ENCODE measurements around the gene RALGPS2. TPM values are rescaled to one million over a fixed set of nuclear protein-coding genes. Genes with fewer than 3 reads are reported as not detected.

Gene RALGPS2
- total and polyA plus RNA-seq, 10 donors: 25.6 to 118 (median 77.2) TPM

DNA sequence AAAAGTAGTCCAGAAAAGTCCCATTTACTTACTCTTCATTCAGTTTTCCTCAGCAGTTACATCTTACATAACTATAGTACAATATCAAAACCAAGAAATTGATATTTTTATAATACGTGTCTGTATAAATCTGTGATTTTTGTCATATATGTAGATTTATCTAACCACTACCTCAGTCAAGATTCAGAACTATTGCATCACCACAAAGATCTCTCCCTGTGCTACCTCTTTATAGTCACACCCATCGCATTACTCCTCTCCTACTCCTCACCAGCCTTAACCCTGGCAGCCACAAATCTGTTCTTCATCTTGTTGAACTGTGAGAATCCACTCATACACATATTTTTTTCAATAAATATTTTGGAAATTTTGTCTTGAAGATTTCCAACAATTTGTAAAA is 72.5 kb downstream of the RALGPS2 start:
- TF ChIP-seq POLR2AphosphoS5 (IDR thresholded peaks at IDR 0.05) (no peak), POLR2A (IDR thresholded peaks at IDR 0.05) (no peak)
- TF ChIP-seq, protein P1, sequence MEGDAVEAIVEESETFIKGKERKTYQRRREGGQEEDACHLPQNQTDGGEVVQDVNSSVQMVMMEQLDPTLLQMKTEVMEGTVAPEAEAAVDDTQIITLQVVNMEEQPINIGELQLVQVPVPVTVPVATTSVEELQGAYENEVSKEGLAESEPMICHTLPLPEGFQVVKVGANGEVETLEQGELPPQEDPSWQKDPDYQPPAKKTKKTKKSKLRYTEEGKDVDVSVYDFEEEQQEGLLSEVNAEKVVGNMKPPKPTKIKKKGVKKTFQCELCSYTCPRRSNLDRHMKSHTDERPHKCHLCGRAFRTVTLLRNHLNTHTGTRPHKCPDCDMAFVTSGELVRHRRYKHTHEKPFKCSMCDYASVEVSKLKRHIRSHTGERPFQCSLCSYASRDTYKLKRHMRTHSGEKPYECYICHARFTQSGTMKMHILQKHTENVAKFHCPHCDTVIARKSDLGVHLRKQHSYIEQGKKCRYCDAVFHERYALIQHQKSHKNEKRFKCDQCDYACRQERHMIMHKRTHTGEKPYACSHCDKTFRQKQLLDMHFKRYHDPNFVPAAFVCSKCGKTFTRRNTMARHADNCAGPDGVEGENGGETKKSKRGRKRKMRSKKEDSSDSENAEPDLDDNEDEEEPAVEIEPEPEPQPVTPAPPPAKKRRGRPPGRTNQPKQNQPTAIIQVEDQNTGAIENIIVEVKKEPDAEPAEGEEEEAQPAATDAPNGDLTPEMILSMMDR (IDR thresholded peaks at IDR 0.05 in 8 of 11, conservative IDR thresholded peaks at IDR 0.05 in 3 of 11): no peak
- DNase-seq: no peak
- H3K27me3 ChIP-seq (replicated peaks in 1 of 7): no peaks in the 10 kb centered on the region
- 94 to 98% (median 96%) methylated on average over 2 of the region's 2 CpGs for WGBS, 5 donors
- peaks cover 0 to 11% (median 6%) of the 10 kb centered on the region in 8 donors for H3K9me3 ChIP-seq
- no peak overlapping the region for H3K4me3 ChIP-seq
- intact Hi-C loops (cut with DNase I; ENCODE audit: low total_unique reads): no loop called here
- peaks cover 0 to 38% (median 12%) of the 10 kb centered on the region in 6 donors for H3K36me3 ChIP-seq
- no peak overlapping the region for H3K27ac ChIP-seq
- H3K4me1 ChIP-seq: peaks cover 0 to 29% (median 6%) of the 10 kb centered on the region in 6 donors

DNA sequence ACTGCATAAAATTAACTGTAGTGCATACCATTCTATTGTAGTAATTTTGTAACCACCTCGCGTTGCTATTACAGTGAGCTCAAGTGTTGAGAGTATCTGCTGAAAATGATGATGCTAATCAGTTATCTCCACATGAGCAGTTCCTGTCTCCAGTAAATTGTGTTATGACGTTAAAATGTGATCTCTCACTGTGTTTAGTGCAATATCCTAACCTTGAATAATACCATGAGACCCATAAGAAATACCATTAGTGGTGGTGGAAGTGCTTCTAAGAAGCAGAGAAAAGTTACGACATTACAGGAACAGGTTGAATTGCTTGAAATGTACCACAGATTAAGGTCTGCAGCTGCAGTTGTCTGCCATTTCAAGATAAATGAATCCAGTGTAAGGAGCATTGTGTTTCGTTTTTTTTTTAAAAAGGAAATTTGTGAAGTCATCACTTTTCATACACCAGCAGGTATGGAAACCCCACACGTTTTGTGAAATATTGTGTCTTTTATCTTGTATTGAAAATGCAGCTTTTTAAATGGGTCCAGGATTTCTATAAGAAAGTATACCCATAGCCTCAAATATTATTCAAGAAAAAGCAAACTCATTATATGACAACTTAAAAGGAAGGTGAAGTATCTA is 73.3 kb downstream of the RALGPS2 start:
- H3K27ac ChIP-seq: no peak overlapping the region
- peaks cover 0 to 11% (median 6%) of the 10 kb centered on the region in 8 donors for H3K9me3 ChIP-seq
- no peak for DNase-seq
- no peak overlapping the region for H3K4me3 ChIP-seq
- no peaks in the 10 kb centered on the region for H3K27me3 ChIP-seq (replicated peaks in 1 of 7)
- H3K36me3 ChIP-seq: peaks cover 0 to 38% (median 12%) of the 10 kb centered on the region in 6 donors
- WGBS, 5 donors: 86 to 94% (median 92%) methylated on average over 6 of the region's 6 CpGs
- peaks cover 0 to 29% (median 6%) of the 10 kb centered on the region in 6 donors for H3K4me1 ChIP-seq
- TF ChIP-seq, protein P1 (IDR thresholded peaks at IDR 0.05 in 8 of 11, conservative IDR thresholded peaks at IDR 0.05 in 3 of 11): no peak
- TF ChIP-seq POLR2A (IDR thresholded peaks at IDR 0.05) (no peak), POLR2AphosphoS5 (IDR thresholded peaks at IDR 0.05) (no peak)
- intact Hi-C loops (cut with DNase I; ENCODE audit: low total_unique reads): no loop called here

DNA sequence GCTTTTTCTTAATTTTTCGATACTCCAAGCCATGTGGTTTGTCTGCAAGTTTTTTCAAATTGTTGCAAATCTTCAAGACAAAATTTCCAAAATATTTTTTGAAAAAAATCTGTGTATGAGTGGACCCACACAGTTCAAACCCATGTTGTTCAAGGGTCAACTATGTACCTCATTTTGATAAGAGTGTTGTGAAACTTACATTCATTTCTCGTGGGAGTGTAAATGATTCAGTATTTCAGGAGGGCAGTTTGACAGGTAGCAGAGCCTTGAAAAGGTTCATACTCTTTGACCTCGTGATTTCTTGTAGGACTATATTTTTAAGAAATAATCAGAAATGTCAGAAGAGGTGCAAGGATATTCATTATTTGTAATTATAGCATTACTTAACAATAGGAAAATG is 77.8 kb downstream of the RALGPS2 start:
- no peaks in the 10 kb centered on the region for H3K4me1 ChIP-seq
- TF ChIP-seq, protein P1 (IDR thresholded peaks at IDR 0.05 in 8 of 11, conservative IDR thresholded peaks at IDR 0.05 in 3 of 11): no peak
- TF ChIP-seq POLR2AphosphoS5 (IDR thresholded peaks at IDR 0.05): no peak
- no peak for TF ChIP-seq POLR2A (IDR thresholded peaks at IDR 0.05)
- H3K36me3 ChIP-seq: peaks cover 0 to 37% (median 10%) of the 10 kb centered on the region in 6 donors
- 84 to 95% (median 89%) methylated on average over 3 of the region's 3 CpGs for WGBS, 5 donors
- intact Hi-C loops (cut with DNase I; ENCODE audit: low total_unique reads): no loop called here
- no peaks in the 10 kb centered on the region for H3K27me3 ChIP-seq (replicated peaks in 1 of 7)
- no peak overlapping the region for H3K27ac ChIP-seq
- peaks cover 0 to 11% (median 6%) of the 10 kb centered on the region in 8 donors for H3K9me3 ChIP-seq
- DNase-seq: no peak
- no peak overlapping the region for H3K4me3 ChIP-seq

DNA sequence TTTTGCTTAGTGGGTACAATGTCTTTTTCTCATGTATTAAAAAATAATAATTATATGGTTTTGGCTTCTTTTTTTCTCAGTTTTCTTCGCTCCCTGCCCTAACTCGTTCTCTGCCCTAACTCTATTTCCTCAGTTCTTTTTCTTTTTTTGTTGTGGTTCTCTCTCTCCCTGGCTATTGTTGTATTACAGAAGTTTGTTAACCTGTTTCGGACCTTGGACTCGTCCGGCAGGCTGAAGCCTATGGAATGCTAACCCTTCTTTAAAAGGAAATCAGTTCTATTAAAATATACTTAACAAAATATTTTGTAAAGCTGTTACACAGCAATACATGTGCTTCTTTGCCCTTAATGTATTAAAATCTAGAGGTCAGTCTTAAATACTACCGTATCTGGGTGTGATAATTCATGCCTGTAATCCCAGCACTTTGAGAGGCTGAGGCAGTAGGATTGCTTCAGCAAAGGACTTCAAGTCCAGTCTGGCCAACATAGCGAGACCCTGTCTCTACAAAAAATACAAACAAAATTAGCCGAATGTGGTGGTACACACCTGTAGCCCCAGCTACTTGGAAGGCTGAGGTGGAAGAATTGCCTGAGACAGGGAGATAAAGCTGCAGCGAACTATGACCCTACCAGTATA is 81.7 kb downstream of the RALGPS2 start:
- intact Hi-C loops (cut with DNase I; ENCODE audit: low total_unique reads): no loop called here
- TF ChIP-seq, protein P1 (IDR thresholded peaks at IDR 0.05 in 8 of 11, conservative IDR thresholded peaks at IDR 0.05 in 3 of 11): no peak
- TF ChIP-seq POLR2A (IDR thresholded peaks at IDR 0.05) (no peak), POLR2AphosphoS5 (IDR thresholded peaks at IDR 0.05) (no peak)
- 91 to 95% (median 94%) methylated on average over 9 of the region's 9 CpGs for WGBS, 5 donors
- Histone ChIP-seq H3K4me1 (no peaks in the 10 kb centered on the region), H3K27me3 (replicated peaks in 1 of 7) (no peaks in the 10 kb centered on the region), H3K27ac (peak overlapping the region in 1 of 8 donors; percentile 2), H3K9me3 (no peaks in the 10 kb centered on the region), H3K36me3 (peaks cover 0 to 36% (median 16%) of the 10 kb centered on the region in 6 donors), H3K4me3 (no peak overlapping the region)
- DNase-seq: no peak

All from spleen (tissue), 11 donors.